ENCODE measurements around the gene STXBP2. TPM values are rescaled to one million over a fixed set of nuclear protein-coding genes. Genes with fewer than 3 reads are reported as not detected.
A peak's percentile ranks its signal among the peaks of the same experiment; 100 is the strongest.

STXBP2 gene
- total RNA-seq, 4 donors from 2014 or later = 48.8 to 89.2 (median 70.2) TPM

DNA sequence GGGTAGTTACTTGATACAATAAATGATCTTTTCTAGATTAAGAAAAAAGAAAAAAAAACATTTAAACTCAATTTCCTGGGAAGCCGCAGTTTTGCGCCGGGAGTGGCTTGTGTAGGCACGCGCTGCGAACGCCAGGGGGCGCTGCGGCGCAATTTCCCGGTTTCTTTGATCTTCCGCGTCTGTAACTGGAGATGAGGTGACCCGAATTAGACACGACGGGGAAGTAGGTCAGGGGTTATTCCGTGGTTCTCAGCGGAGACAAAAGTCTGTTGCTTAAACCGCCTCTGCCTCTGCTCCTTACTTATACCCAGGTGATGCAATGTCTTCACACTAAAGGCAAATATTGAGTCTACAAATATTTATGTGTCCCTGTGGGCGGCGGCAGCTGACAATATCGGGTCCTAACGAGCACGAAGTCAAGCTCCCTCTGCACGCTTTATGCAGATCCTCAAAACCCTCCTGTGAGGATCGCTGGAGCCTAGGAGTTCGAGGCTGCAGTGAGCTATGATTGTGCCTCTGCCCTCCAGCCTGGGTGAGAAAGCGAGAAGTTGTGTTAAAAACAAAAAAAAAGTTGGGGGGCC lies 15.2 kb downstream of the STXBP2 start:
- DNase-seq = peak; percentile 72 to 78
- peak overlapping the region in 1 of 3 donors; percentile 12 for H3K4me3 ChIP-seq (replicated peaks in 1 of 3)
- no peaks in the 10 kb centered on the region for H3K27me3 ChIP-seq
- intact Hi-C loops (cut with DNase I) = no loop called here
- peaks cover 0 to 4% of the 10 kb centered on the region in 2 donors for H3K4me1 ChIP-seq
- no peak for TF ChIP-seq POLR2A (IDR thresholded peaks at IDR 0.05)
- TF ChIP-seq, protein P1, sequence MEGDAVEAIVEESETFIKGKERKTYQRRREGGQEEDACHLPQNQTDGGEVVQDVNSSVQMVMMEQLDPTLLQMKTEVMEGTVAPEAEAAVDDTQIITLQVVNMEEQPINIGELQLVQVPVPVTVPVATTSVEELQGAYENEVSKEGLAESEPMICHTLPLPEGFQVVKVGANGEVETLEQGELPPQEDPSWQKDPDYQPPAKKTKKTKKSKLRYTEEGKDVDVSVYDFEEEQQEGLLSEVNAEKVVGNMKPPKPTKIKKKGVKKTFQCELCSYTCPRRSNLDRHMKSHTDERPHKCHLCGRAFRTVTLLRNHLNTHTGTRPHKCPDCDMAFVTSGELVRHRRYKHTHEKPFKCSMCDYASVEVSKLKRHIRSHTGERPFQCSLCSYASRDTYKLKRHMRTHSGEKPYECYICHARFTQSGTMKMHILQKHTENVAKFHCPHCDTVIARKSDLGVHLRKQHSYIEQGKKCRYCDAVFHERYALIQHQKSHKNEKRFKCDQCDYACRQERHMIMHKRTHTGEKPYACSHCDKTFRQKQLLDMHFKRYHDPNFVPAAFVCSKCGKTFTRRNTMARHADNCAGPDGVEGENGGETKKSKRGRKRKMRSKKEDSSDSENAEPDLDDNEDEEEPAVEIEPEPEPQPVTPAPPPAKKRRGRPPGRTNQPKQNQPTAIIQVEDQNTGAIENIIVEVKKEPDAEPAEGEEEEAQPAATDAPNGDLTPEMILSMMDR (IDR thresholded peaks at IDR 0.05) = peak; percentile 88 to 99 (median 94)
- H3K9me3 ChIP-seq = no peaks in the 10 kb centered on the region
- no peak overlapping the region for H3K27ac ChIP-seq
- WGBS, 2 donors = 3 to 5% methylated on average over 28 of the region's 28 CpGs
- no peaks in the 10 kb centered on the region for H3K36me3 ChIP-seq

DNA sequence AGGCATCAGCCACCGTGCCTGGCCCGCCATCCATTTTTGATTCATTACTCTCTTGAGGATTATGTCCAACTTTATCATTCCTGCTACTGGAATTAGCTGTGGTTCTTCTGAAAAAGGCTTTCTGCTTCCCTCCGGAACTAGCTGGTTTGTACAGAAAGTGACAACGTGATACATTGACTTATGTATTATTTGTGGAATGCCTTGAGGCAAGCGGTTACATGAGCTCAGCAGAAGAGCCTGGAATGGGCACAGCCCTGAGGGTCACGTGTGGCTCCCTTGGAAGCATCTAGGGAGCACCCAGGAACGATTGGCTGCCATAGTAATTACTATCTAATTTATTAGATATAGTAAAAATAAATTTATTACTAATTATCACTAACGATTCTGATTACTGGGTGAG lies 17.5 kb downstream of the STXBP2 start:
- Histone ChIP-seq H3K36me3 (no peaks in the 10 kb centered on the region), H3K4me3 (replicated peaks in 1 of 3) (no peak overlapping the region), H3K27me3 (no peaks in the 10 kb centered on the region), H3K9me3 (no peaks in the 10 kb centered on the region), H3K4me1 (peaks cover 0 to 4% of the 10 kb centered on the region in 2 donors), H3K27ac (no peak overlapping the region)
- intact Hi-C loops (cut with DNase I) = no loop called here
- TF ChIP-seq, protein P1 (IDR thresholded peaks at IDR 0.05) = no peak
- no peak for TF ChIP-seq POLR2A (IDR thresholded peaks at IDR 0.05)
- DNase-seq = no peak
- 68 to 75% methylated on average over 8 of the region's 8 CpGs for WGBS, 2 donors

DNA sequence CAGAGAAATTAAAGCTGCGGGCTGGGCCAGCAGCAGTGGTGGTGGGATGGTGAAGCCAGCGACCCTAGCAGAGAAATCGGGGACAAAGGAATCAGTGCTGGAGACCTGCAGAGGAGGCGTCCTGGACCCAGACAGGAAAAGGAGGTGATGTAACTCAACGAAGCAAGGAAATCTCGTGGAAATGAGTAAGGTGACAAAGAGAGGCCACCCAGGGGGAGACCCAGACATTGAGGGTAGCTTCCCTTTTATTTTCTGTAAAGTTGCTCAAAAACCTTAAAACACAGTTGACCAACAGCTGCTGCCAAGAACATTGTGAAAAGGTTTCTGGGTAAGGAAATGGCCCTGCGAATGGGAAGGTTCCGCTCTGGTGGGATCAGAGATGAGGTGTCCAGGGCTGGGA lies 18.7 kb downstream of the STXBP2 start:
- TF ChIP-seq POLR2A (IDR thresholded peaks at IDR 0.05) = no peak
- Histone ChIP-seq H3K36me3 (no peaks in the 10 kb centered on the region), H3K9me3 (no peaks in the 10 kb centered on the region), H3K27me3 (no peaks in the 10 kb centered on the region), H3K4me1 (peaks cover 0 to 4% of the 10 kb centered on the region in 2 donors), H3K27ac (no peak overlapping the region), H3K4me3 (replicated peaks in 1 of 3) (no peak overlapping the region)
- 75% methylated on average over 8 of the region's 8 CpGs for WGBS, 2 donors
- no peak for DNase-seq
- intact Hi-C loops (cut with DNase I) = no loop called here

DNA sequence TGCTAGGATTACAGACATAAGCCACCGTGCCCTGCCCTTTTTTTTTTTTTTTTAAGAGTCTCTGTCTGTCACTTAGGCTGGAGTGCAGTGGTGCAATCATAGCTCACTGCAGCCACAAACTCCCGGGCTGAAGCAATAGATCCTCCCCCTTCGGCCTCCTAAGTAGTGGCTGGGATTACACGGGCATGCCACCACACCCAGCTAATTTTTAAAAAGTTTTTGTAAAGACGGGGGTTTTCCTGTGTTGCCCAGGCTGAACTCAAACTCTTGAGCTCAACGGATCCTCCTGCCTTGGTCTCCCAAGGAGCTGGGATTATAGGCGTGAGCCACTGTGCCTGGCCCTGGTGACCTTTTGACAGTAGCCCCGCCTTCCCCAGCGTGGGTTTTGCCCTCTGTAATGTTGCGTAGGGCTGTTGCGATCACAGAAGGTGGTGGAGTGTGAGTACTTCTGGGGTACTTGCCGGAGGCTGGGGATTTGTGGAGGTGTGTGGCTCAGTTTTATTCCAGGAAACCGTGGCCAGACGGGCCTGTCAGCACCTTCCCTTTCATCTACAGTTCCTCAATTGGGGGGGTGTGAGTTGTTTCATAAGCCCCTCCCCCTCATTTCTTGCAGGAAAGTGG lies 20.3 kb downstream of the STXBP2 start:
- WGBS, 2 donors = 41 to 42% methylated on average over 14 of the region's 14 CpGs
- intact Hi-C loops (cut with DNase I) = no loop called here
- no peak for DNase-seq
- Histone ChIP-seq H3K36me3 (no peaks in the 10 kb centered on the region), H3K27ac (no peak overlapping the region), H3K4me1 (peaks cover 0 to 3% of the 10 kb centered on the region in 2 donors), H3K27me3 (no peaks in the 10 kb centered on the region), H3K4me3 (replicated peaks in 1 of 3) (no peak overlapping the region), H3K9me3 (no peaks in the 10 kb centered on the region)
- TF ChIP-seq, protein P1 (IDR thresholded peaks at IDR 0.05) = no peak
- TF ChIP-seq POLR2A (IDR thresholded peaks at IDR 0.05) = no peak

DNA sequence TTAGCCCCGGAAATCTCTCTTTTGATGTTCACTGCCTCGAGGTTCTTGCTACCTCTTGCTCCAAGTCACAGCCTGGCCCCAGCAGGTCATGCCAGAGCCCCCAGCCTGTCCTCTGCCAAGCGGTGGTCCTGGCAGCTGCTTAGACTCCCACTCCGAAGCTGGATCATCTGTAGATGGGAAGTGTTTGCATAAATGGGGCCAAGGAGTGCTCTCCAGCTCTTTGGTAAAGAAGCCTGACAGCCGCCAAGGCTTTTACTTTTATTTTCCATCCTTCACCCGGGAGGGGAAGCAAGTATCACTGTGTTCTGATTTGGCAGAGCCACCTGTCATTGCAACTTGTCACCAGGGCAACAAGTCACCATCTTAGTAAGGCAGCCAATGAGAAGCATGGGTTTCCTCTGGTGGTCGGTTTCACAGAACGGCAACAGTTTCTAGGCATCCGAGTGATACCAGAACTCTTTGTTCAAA lies 21.3 kb downstream of the STXBP2 start:
- no peaks in the 10 kb centered on the region for H3K27me3 ChIP-seq
- no peaks in the 10 kb centered on the region for H3K4me1 ChIP-seq
- no peak overlapping the region for H3K27ac ChIP-seq
- TF ChIP-seq, protein P1 (IDR thresholded peaks at IDR 0.05) = no peak
- DNase-seq = no peak
- 34 to 37% methylated on average over 9 of the region's 9 CpGs for WGBS, 2 donors
- intact Hi-C loops (cut with DNase I) = no loop called here
- no peak overlapping the region for H3K4me3 ChIP-seq (replicated peaks in 1 of 3)
- no peaks in the 10 kb centered on the region for H3K36me3 ChIP-seq
- H3K9me3 ChIP-seq = no peaks in the 10 kb centered on the region

All from thyroid gland (tissue), 4 donors.